NCI-H1092 treated with DMSO at 0.1 percent for 48 hours (cell line): Measurements from ENCODE around the gene NDUFS4.
"Not testable (repeated sequence)": the region's sequence is repeated elsewhere in the genome, so short reads cannot be mapped to it uniquely, and the experiment has no call there.

Experiments
- DNase-seq: peaks from one replicate; lab custom pipeline; 2025; lab: John Stamatoyannopoulos, UW

NDUFS4 gene

GRCh38 chr5:53575831-53576230, 15.4 kb downstream of the NDUFS4 start:
- no peak for DNase-seq

- no peak for DNase-seq
These were observed 16.2 kb downstream of the NDUFS4 start for GRCh38 chr5:53576674-53577073.

- DNase-seq, result no peak
These were observed 18.4 kb downstream of the NDUFS4 start for GRCh38 chr5:53578854-53579253.

GRCh38 chr5:53580547-53580946, 20.1 kb downstream of the NDUFS4 start:
- no peak for DNase-seq

- no peak for DNase-seq
These were observed 21.8 kb downstream of the NDUFS4 start for GRCh38 chr5:53582225-53582624.

- no peak for DNase-seq
These were observed 30.3 kb downstream of the NDUFS4 start for GRCh38 chr5:53590759-53591158.

- DNase-seq, result no peak
These were observed 34.0 kb downstream of the NDUFS4 start for GRCh38 chr5:53594419-53594818.

- no peak for DNase-seq
These were observed 37.5 kb downstream of the NDUFS4 start for GRCh38 chr5:53597894-53598293.

GRCh38 chr5:53601570-53601969, 41.1 kb downstream of the NDUFS4 start:
- DNase-seq, result no peak

- no peak for DNase-seq
These were observed 42.7 kb downstream of the NDUFS4 start for GRCh38 chr5:53603009-53603687.

GRCh38 chr5:53604309-53604708, 43.9 kb downstream of the NDUFS4 start:
- no peak for DNase-seq

- no peak for DNase-seq
These were observed 47.4 kb downstream of the NDUFS4 start for GRCh38 chr5:53607886-53608285.

- not testable (repeated sequence) for DNase-seq
These were observed 48.5 kb downstream of the NDUFS4 start for GRCh38 chr5:53608897-53609296.

- no peak for DNase-seq
These were observed 52.6 kb downstream of the NDUFS4 start for GRCh38 chr5:53613061-53613460.

- DNase-seq, result no peak
These were observed 53.1 kb downstream of the NDUFS4 start for GRCh38 chr5:53613536-53613935.

GRCh38 chr5:53614376-53614885, 54.0 kb downstream of the NDUFS4 start:
- DNase-seq, result no peak

- DNase-seq, result no peak
These were observed 56.6 kb downstream of the NDUFS4 start for GRCh38 chr5:53616939-53617549.

GRCh38 chr5:53631251-53631650, 70.8 kb downstream of the NDUFS4 start:
- DNase-seq, result no peak

- no peak for DNase-seq
These were observed 81.6 kb downstream of the NDUFS4 start for GRCh38 chr5:53642061-53642460.

- DNase-seq, result no peak
These were observed 83.0 kb downstream of the NDUFS4 start for GRCh38 chr5:53643445-53643844.

GRCh38 chr5:53645078-53645477, 84.6 kb downstream of the NDUFS4 start:
- DNase-seq, result no peak

GRCh38 chr5:53649352-53649751, 88.9 kb downstream of the NDUFS4 start:
- DNase-seq, result no peak

- DNase-seq, result not testable (repeated sequence)
These were observed 100.1 kb downstream of the NDUFS4 start for GRCh38 chr5:53660573-53660972.

- not testable (repeated sequence) for DNase-seq
These were observed 104.9 kb downstream of the NDUFS4 start for GRCh38 chr5:53665313-53665712.
